HG03095 (cell line): ENCODE measurements around the gene BTN1A1.

Experiments used
- ATAC-seq: cut with Tn5 transposase; IDR thresholded peaks from one replicate; pipeline ENCODE4 v1.9.1; 2021; ENCODE audit warnings: moderate library complexity; ENCODE audit not compliant: unreplicated experiment

The BTN1A1 gene

DNA sequence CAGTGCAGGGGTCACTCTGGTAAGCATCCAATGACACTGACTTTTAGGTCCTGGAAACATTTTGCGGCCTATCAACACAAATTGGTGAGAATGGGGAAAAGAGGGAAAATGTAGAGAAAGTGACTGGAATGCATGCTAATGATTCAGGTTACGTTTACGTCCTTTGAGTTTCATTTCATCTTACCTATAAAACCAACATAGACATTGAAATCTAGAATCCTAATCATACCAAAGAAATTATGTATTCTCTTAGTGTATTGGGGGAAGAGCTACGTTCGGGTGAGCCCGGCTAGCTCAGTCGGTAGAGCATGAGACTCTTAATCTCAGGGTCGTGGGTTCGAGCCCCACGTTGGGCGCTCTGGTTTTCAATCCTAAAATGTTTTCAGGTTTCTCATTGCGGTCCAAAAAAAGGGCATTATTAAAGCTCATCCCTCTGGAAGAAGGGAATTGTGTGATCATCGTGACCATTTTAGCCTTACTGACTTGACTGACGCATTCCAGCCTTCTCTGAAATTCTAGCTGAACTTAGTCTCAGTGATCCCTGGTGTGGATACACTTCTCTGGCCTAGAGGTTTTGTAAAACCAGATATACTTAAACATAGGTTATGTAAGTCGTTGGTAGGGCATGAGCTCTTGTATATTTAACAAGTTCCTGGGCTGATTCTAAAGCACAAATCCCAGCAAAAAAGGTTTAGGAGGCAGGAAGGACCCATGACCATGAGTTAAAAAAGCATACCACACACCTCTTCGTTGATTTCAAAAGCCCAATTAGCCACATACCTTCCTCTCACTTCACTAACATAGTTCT lies 56.4 kb downstream of the BTN1A1 start:
- no peak for ATAC-seq
